Neural cell (in vitro differentiated cells): ENCODE measurements around the gene SCTR. TPM values are rescaled to one million over a fixed set of nuclear protein-coding genes. Genes with fewer than 3 reads are reported as not detected.

Source experiments
- H2AFZ ChIP-seq: fragments of 200-600, 300-800 bp; sonication (generic), shearing (Covaris generic); 2 replicates; pipeline ENCODE4 v1.6.0; 2014; ENCODE audit warnings: low read depth, mild to moderate bottlenecking, antibody characterized with exemption, low read length, moderate library complexity
- H3F3A ChIP-seq: fragments of 200-600 bp; shearing (Covaris generic); 2 replicates; pipeline ENCODE4 v1.6.1; 2016; ENCODE audit warnings: mild to moderate bottlenecking, moderate library complexity, mixed read lengths, antibody characterized with exemption, low read length; ENCODE audit not compliant: insufficient read depth, poor library complexity, severe bottlenecking
- H3K27ac ChIP-seq: fragments of 200-600, 300-800 bp; sonication (generic), shearing (Covaris generic); 2 replicates; pipeline ENCODE4 v1.5.1; 2014; ENCODE audit warnings: mild to moderate bottlenecking, low read length, moderate library complexity
- H3K27me3 ChIP-seq: fragments of 300-800, 200-600 bp; sonication (generic), shearing (Covaris generic); 2 replicates; pipeline ENCODE4 v1.6.0; 2014; ENCODE audit warnings: mild to moderate bottlenecking, low read depth, low read length, moderate library complexity; ENCODE audit not compliant: insufficient read depth
- H3K36me3 ChIP-seq: fragments of 300-800, 200-600 bp; sonication (generic), shearing (Covaris generic); 2 replicates; pipeline ENCODE4 v1.5.1; 2014; ENCODE audit warnings: mild to moderate bottlenecking, antibody characterized with exemption, low read length, moderate library complexity; ENCODE audit not compliant: insufficient read depth
- H3K4me2 ChIP-seq: fragments of 300-800, 200-600 bp; sonication (generic), shearing (Covaris generic); 2 replicates; pipeline ENCODE4 v1.6.0; 2014; ENCODE audit warnings: mild to moderate bottlenecking, low read length
- H3K4me3 ChIP-seq: fragments of 300-800, 200-600 bp; sonication (generic), shearing (Covaris generic); 2 replicates; pipeline ENCODE4 v1.5.1; 2014; ENCODE audit warnings: mild to moderate bottlenecking, low read length, moderate library complexity
- H3K79me2 ChIP-seq: fragments of 200-600 bp; shearing (Covaris generic); replicated peaks from 2 replicates; pipeline ENCODE4 v1.6.0; 2014; ENCODE audit warnings: mild to moderate bottlenecking, low read length, moderate library complexity; ENCODE audit not compliant: insufficient read depth
- H3K9ac ChIP-seq: fragments of 300-800, 200-600 bp; sonication (generic), shearing (Covaris generic); 2 replicates; pipeline ENCODE4 v1.6.1; 2016; ENCODE audit warnings: mild to moderate bottlenecking, low read length, mixed read lengths
- H3K9me2 ChIP-seq: fragments of 200-600 bp; shearing (Covaris generic); 2 replicates; pipeline ENCODE4 v1.6.1; 2016; ENCODE audit warnings: mild to moderate bottlenecking, low read length, mixed read lengths; ENCODE audit not compliant: insufficient read depth
- H3K9me3 ChIP-seq: fragments of 200-600, 300-800 bp; sonication (generic), shearing (Covaris generic); 2 replicates; pipeline ENCODE4 v1.6.1; 2016; ENCODE audit warnings: mild to moderate bottlenecking, mixed run types, low read length, moderate library complexity, mixed read lengths
- H4K20me1 ChIP-seq: fragments of 200-600 bp; shearing (Covaris generic); 2 replicates; pipeline ENCODE4 v1.6.1; 2016; ENCODE audit warnings: mild to moderate bottlenecking, mixed run types; ENCODE audit not compliant: insufficient read depth
- EP300 ChIP-seq: fragments of 450-650 bp; conservative IDR thresholded peaks from 2 replicates; pipeline ENCODE4 v1.6.1; 2014; ENCODE audit warnings: antibody characterized with exemption, mild to moderate bottlenecking, moderate library complexity; ENCODE audit not compliant: poor library complexity, severe bottlenecking
- EZH2 ChIP-seq: fragments of 200-600, 300-800 bp; shearing (Covaris generic), sonication (generic); IDR thresholded peaks from 2 replicates; pipeline ENCODE4 v1.6.1; 2014; ENCODE audit warnings: antibody characterized with exemption, low read length, borderline replicate concordance, mild to moderate bottlenecking; ENCODE audit not compliant: insufficient read depth, poor library complexity, severe bottlenecking
- MXI1 ChIP-seq: fragments of 450-650 bp; conservative IDR thresholded peaks from 2 replicates; pipeline ENCODE4 v1.6.1; 2014; ENCODE audit warnings: antibody characterized with exemption, mild to moderate bottlenecking; ENCODE audit not compliant: poor library complexity, severe bottlenecking
- POLR2AphosphoS5 ChIP-seq: IDR thresholded peaks from 2 replicates; pipeline ENCODE4 v1.6.1; 2012
- RAD21 ChIP-seq: fragments of 450-650 bp; conservative IDR thresholded peaks from 2 replicates; pipeline ENCODE4 v1.6.1; 2014; ENCODE audit warnings: antibody characterized with exemption, mild to moderate bottlenecking, moderate library complexity
- REST ChIP-seq: IDR thresholded peaks from 2 replicates; pipeline ENCODE4 v1.6.1; 2012; ENCODE audit warnings: borderline replicate concordance
- SMC3 ChIP-seq: fragments of 450-650 bp; conservative IDR thresholded peaks from 2 replicates; pipeline ENCODE4 v1.6.1; 2014; ENCODE audit warnings: antibody characterized with exemption, mild to moderate bottlenecking, moderate library complexity; ENCODE audit not compliant: poor library complexity
- TAF1 ChIP-seq: IDR thresholded peaks from 2 replicates; pipeline ENCODE4 v1.6.1; 2012; ENCODE audit warnings: low read depth
- polyA plus RNA-seq: library from polyadenylated mRNA; depleted of rRNA; stranded (reverse); fragments of >200 nt; gene quantifications from 2 replicates; pipeline ENCODE4 v1.2.3, GENCODE V29; 2014
- TF ChIP-seq, protein P1 (sequence below): fragments of 450-650 bp; IDR thresholded peaks from 2 replicates; pipeline ENCODE4 v1.5.1; 2014; ENCODE audit warnings: antibody characterized with exemption, mild to moderate bottlenecking, moderate library complexity; ENCODE audit not compliant: poor library complexity, severe bottlenecking

The SCTR gene
- polyA plus RNA-seq, 1 donor from 2014 or later = 0.12 TPM

DNA sequence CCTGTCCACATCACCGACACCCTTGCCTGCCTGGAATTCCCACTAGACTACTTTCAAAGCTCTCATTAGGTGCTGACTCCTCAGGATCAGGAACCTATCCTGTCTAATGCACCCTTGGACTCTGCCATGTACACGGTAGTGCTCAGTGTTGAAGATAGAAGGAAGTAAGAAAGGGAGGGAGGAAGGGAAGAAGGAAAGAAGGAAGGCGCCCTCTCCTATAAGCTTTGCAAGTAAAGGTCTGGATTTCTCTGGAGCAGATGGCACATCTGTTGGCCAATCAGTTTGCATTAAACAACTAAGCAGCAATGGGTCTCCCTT, 45.3 kb downstream of the SCTR start:
- Histone ChIP-seq H3K9me3 (no peaks in the 10 kb centered on the region), H3K79me2 (no peaks in the 10 kb centered on the region), H4K20me1 (no peaks in the 10 kb centered on the region), H3K4me2 (no peak overlapping the region), H3K9ac (no peak overlapping the region), H3K4me3 (no peak overlapping the region), H3K27me3 (no peaks in the 10 kb centered on the region), H3K36me3 (no peaks in the 10 kb centered on the region), H3K9me2 (no peaks in the 10 kb centered on the region), H2AFZ (no peak overlapping the region), H3K27ac (no peak overlapping the region), H3F3A (no peaks in the 10 kb centered on the region)
- TF ChIP-seq EP300 = no peak
- no peak for TF ChIP-seq POLR2AphosphoS5
- no peak for TF ChIP-seq REST
- TF ChIP-seq TAF1 = no peak
- no peak for TF ChIP-seq MXI1
- TF ChIP-seq RAD21 = no peak
- TF ChIP-seq, protein P1, sequence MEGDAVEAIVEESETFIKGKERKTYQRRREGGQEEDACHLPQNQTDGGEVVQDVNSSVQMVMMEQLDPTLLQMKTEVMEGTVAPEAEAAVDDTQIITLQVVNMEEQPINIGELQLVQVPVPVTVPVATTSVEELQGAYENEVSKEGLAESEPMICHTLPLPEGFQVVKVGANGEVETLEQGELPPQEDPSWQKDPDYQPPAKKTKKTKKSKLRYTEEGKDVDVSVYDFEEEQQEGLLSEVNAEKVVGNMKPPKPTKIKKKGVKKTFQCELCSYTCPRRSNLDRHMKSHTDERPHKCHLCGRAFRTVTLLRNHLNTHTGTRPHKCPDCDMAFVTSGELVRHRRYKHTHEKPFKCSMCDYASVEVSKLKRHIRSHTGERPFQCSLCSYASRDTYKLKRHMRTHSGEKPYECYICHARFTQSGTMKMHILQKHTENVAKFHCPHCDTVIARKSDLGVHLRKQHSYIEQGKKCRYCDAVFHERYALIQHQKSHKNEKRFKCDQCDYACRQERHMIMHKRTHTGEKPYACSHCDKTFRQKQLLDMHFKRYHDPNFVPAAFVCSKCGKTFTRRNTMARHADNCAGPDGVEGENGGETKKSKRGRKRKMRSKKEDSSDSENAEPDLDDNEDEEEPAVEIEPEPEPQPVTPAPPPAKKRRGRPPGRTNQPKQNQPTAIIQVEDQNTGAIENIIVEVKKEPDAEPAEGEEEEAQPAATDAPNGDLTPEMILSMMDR = no peak

GRCh38 chr2:119478188-119478977, 45.9 kb downstream of the SCTR start:
- H3K27ac ChIP-seq = no peak overlapping the region
- no peaks in the 10 kb centered on the region for H3K9me2 ChIP-seq
- H3K9me3 ChIP-seq = no peaks in the 10 kb centered on the region
- no peak overlapping the region for H3K4me2 ChIP-seq
- no peaks in the 10 kb centered on the region for H3K36me3 ChIP-seq
- H3K27me3 ChIP-seq = no peaks in the 10 kb centered on the region
- H4K20me1 ChIP-seq = no peaks in the 10 kb centered on the region
- H3K4me3 ChIP-seq = no peak overlapping the region
- no peak for TF ChIP-seq EP300
- TF ChIP-seq SMC3 = no peak
- no peak for TF ChIP-seq MXI1
- TF ChIP-seq POLR2AphosphoS5 = no peak
- TF ChIP-seq, protein P1 = no peak
- TF ChIP-seq REST = no peak
- TF ChIP-seq EZH2 = no peak
- no peak overlapping the region for H2AFZ ChIP-seq
- no peaks in the 10 kb centered on the region for H3F3A ChIP-seq
- no peak overlapping the region for H3K9ac ChIP-seq
- H3K79me2 ChIP-seq = no peaks in the 10 kb centered on the region
